Measurements from ENCODE around the gene DHRS11.

DHRS11 gene

GRCh38 chr17:36609498-36609862 is 17.8 kb downstream of the DHRS11 start:
- DNase-seq (ENCODE audit: insufficient read length, low spot score) (no peak), FAIRE-seq (no peak)
- no peak for TF ChIP-seq CTCF (IDR thresholded peaks at IDR 0.05; ENCODE audit: insufficient read depth, missing control alignments)

DNA sequence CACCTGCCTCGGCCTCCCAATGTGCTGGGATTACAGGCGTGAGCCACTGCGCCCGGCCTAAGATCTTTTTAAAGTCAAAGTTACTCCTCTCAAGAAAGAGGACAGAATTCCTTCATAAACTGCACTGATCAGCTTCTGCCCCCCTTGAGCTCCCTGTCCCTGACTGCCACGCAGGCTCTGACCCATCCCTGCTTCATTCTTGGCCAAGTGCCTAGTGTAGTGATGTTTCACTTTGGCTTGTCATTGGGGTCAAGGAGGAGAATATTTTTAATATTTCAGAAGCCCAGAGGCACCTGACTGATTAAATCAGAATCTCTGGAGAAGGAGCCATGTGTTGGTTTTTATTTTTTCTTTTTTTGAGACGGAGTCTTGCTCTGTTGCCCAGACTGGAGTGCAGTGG is 18.8 kb downstream of the DHRS11 start:
- no peak for TF ChIP-seq CTCF (IDR thresholded peaks at IDR 0.05; ENCODE audit: insufficient read depth, missing control alignments)
- no peak for FAIRE-seq
- DNase-seq (ENCODE audit: insufficient read length, low spot score) = no peak

GRCh38 chr17:36611345-36612072 is 19.8 kb downstream of the DHRS11 start:
- DNase-seq (ENCODE audit: insufficient read length, low spot score) = no peak
- FAIRE-seq = no peak
- TF ChIP-seq CTCF (IDR thresholded peaks at IDR 0.05; ENCODE audit: insufficient read depth, missing control alignments) = no peak

- FAIRE-seq (no peak), DNase-seq (ENCODE audit: insufficient read length, low spot score) (no peak)
- no peak for TF ChIP-seq CTCF (IDR thresholded peaks at IDR 0.05; ENCODE audit: insufficient read depth, missing control alignments)
Measured at GRCh38 chr17:36612323-36612722, 20.6 kb downstream of the DHRS11 start.

DNA sequence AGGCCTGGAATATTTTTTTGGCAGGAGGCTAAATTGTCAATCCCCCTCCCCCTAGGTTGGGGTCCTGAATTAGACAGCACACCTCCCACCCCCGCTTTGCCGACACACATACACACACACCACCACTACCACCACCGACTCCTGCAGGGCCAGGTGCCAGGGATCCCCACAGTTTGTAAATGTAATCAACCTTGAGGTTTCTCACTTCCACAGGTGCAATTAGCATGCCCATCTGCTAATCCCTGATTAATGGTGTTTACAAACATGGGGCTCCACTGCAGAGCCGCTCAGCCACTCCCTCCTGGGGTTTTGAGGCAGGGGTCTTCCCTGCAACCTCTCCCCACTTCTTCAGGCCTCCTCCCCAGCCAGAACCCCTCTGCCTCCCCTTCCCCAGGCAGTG is 21.5 kb downstream of the DHRS11 start:
- FAIRE-seq (no peak), DNase-seq (ENCODE audit: insufficient read length, low spot score) (no peak)
- no peak for TF ChIP-seq CTCF (IDR thresholded peaks at IDR 0.05; ENCODE audit: insufficient read depth, missing control alignments)

DNA sequence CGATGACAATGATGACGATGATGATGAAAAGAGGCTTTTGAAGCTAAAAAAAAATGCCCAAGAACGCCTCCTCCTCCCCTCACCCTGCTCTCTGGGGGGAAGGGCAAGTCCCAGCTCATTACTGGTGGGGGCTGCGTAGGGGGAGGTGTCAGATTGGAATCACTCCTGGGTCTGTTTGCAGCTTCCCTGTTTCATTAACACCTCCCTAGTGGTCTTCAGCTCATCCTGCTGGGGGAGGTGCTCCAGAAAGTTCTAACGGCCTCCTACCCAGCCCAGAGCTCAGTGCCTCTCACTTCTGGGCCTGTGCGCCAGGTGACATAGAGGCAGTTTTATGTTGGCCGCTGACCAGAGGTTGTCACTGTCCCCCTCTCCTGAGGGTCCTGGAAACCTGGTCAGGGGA is 22.4 kb downstream of the DHRS11 start:
- no peak for DNase-seq (ENCODE audit: insufficient read length, low spot score)
- FAIRE-seq = no peak
- no peak for TF ChIP-seq CTCF (IDR thresholded peaks at IDR 0.05; ENCODE audit: insufficient read depth, missing control alignments)

DNA sequence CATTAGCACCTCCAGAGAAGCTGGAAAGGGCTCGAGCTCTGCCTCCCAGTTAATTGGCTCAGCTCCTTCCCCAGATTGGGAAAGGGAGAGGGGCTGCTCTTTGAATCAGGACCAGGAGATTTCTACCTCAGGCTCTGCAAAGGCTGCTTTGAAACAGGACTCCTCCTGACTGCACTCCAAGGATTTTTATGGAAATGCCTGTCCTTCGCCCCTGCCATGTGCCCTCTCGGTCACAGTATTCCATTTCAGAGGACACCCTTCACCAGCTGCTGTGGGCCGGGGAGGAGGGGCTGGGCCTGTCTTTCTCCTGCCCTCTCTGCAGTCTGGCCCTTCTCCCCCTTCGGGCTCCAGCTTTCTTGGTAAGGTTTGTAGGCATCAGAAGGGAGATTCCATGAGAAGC is 23.3 kb downstream of the DHRS11 start:
- no peak for FAIRE-seq
- no peak for TF ChIP-seq CTCF (IDR thresholded peaks at IDR 0.05; ENCODE audit: insufficient read depth, missing control alignments)
- no peak for DNase-seq (ENCODE audit: insufficient read length, low spot score)
